Central memory CD4-positive, alpha-beta T cell (primary cell): ENCODE data around the gene CASR.
A peak's percentile ranks its signal among the peaks of the same experiment; 100 is the strongest.

Experiments
- DNase-seq: peaks from one replicate; pipeline ENCODE4 v3.0.0; 2022

Gene CASR

GRCh38 chr3:122310361-122310760 is 126.9 kb downstream of the CASR start:
- DNase-seq, result no peak

- DNase-seq, result no peak
Measured at GRCh38 chr3:122312826-122313225, 129.4 kb downstream of the CASR start.

- DNase-seq, result no peak
Measured at GRCh38 chr3:122313281-122313680, 129.8 kb downstream of the CASR start.

- DNase-seq, result no peak
Measured at GRCh38 chr3:122314228-122314876, 130.9 kb downstream of the CASR start.

GRCh38 chr3:122315619-122316018 is 132.2 kb downstream of the CASR start:
- no peak for DNase-seq

DNA sequence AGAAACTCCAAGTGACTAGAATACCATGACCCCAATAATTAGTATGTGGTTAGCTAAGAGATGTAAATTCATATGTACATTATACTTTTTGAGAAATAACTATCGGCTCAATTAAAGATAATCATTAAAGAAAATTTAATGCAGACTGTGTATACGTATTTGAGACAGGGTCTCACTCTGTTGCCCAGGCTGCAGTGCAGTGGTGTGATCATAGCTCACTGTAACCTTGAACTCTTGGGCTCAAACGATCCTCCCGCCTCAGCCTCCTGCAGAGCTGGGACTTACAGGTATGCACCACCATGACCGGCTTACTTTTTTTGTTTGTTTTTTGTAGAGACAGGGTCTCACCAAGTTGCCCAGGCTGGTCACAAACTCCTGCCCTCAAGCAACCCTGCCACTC is 132.9 kb downstream of the CASR start:
- no peak for DNase-seq

GRCh38 chr3:122318620-122319019 is 135.2 kb downstream of the CASR start:
- no peak for DNase-seq

DNA sequence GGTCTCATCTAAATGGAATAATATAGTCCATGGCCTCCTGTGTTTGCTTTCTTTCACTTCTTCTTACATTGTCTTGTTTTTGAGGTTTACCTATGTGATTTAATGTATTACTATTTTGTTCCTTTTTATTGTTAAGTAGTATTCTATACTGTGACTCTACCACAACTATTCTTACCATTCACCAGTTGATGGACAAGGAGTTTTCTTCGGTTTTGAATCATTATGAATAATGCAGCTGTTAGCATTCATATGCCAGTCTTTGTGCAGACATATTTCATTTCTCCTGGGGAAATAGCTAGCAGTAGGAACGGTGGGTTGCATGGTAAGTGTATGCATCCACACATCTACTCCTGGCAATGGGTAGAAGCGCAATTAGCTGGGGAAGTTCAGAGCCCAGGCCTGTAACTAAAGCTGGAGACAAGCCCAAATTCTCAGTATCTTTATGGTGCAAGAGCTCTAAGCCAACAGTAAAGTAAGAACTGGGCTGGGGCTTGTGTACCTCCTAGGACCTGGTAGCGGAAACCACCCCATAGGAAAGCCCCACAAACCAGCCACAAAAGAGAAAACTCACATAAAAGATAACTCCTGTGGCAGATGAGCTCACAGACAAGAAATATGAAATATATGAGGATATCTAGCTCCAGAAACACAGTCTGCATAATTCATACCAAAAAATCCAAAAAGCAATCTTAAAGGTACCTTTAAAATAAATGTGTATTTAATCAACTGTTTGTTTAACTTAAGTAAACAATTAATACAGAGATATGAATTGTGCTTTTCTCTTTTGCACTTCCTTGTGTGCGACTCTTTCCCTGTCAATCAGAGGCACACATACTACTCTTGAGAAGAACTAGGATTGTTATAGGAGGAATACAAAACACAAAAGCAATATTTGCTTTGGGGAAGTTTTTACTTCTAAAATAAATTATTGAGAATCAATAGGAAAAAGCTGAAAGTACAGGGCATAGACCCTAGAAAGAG is 138.9 kb downstream of the CASR start:
- DNase-seq, result peak; percentile 58

GRCh38 chr3:122324871-122325323 is 141.4 kb downstream of the CASR start, which contains the start of gene CSTA:
Gene CSTA (plus strand): TSS chr3:122325248. CDS start chr3:122325293, 45 bp downstream.
- DNase-seq, result no peak

DNA sequence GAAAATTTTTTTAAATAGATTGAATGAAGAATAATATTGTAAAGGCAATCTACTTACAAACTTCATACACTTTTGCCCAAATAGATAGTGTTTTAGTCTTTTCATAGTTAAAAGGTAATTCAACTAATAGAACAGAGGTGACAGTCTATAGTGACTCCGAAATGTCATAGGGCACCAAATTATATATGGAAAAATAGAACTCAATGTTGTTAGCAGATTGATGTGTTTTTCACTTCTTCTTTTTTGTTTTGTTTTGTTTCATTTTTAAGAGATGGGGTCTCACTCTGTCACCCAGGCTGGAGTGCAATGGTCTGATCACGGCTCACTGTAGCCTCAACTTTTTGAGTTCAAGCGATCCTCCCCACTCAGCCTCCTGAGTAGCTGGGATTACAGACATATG is 142.3 kb downstream of the CASR start:
- no peak for DNase-seq

- DNase-seq, result no peak
Measured at GRCh38 chr3:122331886-122332285, 148.4 kb downstream of the CASR start.

GRCh38 chr3:122332551-122332950 is 149.1 kb downstream of the CASR start:
- DNase-seq, result no peak
